GM12878 (cell line): ENCODE measurements around the gene TUBB. TPM values are rescaled to one million over a fixed set of nuclear protein-coding genes. Genes with fewer than 3 reads are reported as not detected.

ENCODE experiments used
- BACH1 ChIP-seq: fragments of 450-650 bp; IDR thresholded peaks from 2 replicates; pipeline ENCODE4 v1.6.1; 2017; ENCODE audit warnings: mild to moderate bottlenecking, borderline replicate concordance
- BMI1 ChIP-seq: fragments of 450-650 bp; IDR thresholded peaks from 2 replicates; pipeline ENCODE4 v1.6.1; 2016; ENCODE audit warnings: mild to moderate bottlenecking, moderate library complexity, borderline replicate concordance
- CREB1 ChIP-seq: IDR thresholded peaks from 2 replicates; pipeline ENCODE4 v1.6.1; 2012; ENCODE audit warnings: low read depth, mild to moderate bottlenecking, inconsistent platforms
- PAX5 ChIP-seq: IDR thresholded peaks from 2 replicates; pipeline ENCODE4 v1.6.1; 2011; ENCODE audit warnings: low read depth, low read length, borderline replicate concordance
- POU2F2 ChIP-seq: IDR thresholded peaks from 3 replicates; pipeline ENCODE4 v1.6.1; 2011; ENCODE audit warnings: low read depth, mild to moderate bottlenecking, low read length, borderline replicate concordance
- STAT1 ChIP-seq: fragments of 450-650 bp; conservative IDR thresholded peaks from 2 replicates; pipeline ENCODE4 v1.6.1; 2014; ENCODE audit warnings: antibody characterized with exemption, mild to moderate bottlenecking
- STAT3 ChIP-seq: IDR thresholded peaks from 2 replicates; pipeline ENCODE4 v1.6.1; 2011; ENCODE audit warnings: low read depth, low read length, improper control_type of control experiment
- TCF7 ChIP-seq: IDR thresholded peaks from 2 replicates; pipeline ENCODE4 v1.6.1; 2014; ENCODE audit warnings: antibody characterized with exemption, borderline replicate concordance
- YBX1 ChIP-seq: fragments of 450-650 bp; IDR thresholded peaks from 2 replicates; pipeline ENCODE4 v1.6.1; 2016; ENCODE audit warnings: antibody characterized with exemption
- polyA plus RNA-seq, 11 experiments: library from polyadenylated mRNA; depleted of rRNA in 4 of 11; unstranded in 6 of 11; stranded (reverse) in 5 of 11; fragments of >200 nt; fragmentation: Nextera tagmentation in 4 of 11; fragmentation: Illumina TruSeq in 1 of 11; extraction: Ambion mirVana in 4 of 11; extraction: Trizol in 1 of 11; gene quantifications; 1 replicate in 1 of 11; 2 replicates in 10 of 11; pipeline versions ENCODE4 v1.2.1 to v1.2.3, GENCODE V29; 2011 to 2016; ENCODE audit warnings: inconsistent platforms in 2 of 11, missing spikeins in 2 of 11, low read depth in 1 of 11
- total RNA-seq, 4 experiments: library from RNA; depleted of rRNA in 3 of 4; stranded (reverse); fragments of >200 nt in 3 of 4; fragmentation: Illumina TruSeq in 1 of 4; extraction: Trizol in 1 of 4; gene quantifications; 2 replicates each; pipeline versions ENCODE4 v1.2.1 to v1.2.3, GENCODE V29; 2013 to 2021
- TF ChIP-seq, protein P1 (sequence below): IDR thresholded peaks from 2 replicates; pipeline ENCODE4 v1.6.1; 2011; ENCODE audit warnings: borderline replicate concordance, low read depth, mild to moderate bottlenecking, moderate library complexity, low read length; ENCODE audit not compliant: insufficient read depth, poor library complexity, severe bottlenecking
- TF ChIP-seq, protein P2 (sequence below): IDR thresholded peaks from 2 replicates; pipeline ENCODE4 v1.6.1; 2011; ENCODE audit warnings: low read depth, low read length, improper control_type of control experiment, borderline replicate concordance

The TUBB gene
- total and polyA plus RNA-seq, 10 of the 15 experiments (the other 5 are each of a cell fraction or from before 2014, with no cell fraction given) = 1,039 to 3,052 (median 1,656) TPM

DNA sequence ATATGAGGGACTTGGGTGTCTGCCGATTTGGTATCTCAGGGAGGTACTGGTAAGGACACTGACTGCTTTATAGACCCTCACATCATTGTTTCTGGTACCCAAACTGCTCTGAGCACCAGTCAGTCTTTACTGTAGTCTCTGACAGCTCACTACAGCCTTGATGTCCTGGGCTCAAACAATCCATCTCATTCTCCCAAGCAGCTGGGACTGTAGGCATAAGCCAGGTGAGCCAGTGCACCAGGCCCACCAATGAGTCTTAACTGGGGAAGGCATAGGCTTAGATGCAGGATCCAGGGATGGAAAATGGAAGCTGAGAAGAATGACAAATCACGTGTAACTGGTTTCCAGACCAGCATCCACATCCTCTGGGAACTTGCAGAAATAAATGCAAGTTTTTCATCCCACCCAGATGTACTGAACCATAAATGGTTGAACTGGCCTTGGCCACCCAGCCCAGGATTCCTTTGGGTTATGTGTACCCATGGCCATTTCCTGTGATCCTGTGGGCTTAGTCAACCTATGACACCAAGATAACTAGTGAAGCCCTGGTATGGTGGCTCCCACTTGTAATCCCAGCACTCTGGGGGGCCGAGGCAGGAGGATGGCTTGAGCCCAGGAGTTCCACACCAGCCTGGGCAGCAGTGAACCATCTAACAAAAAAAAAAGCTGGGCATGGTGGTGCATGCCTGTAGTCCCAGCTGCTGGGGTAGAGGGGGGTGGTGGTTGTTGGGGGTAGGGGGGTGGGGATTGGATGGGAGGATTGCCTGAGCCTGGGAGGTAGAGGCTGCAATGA lies 5.8 kb downstream of the TUBB start (continued):
- TF ChIP-seq, protein P1, sequence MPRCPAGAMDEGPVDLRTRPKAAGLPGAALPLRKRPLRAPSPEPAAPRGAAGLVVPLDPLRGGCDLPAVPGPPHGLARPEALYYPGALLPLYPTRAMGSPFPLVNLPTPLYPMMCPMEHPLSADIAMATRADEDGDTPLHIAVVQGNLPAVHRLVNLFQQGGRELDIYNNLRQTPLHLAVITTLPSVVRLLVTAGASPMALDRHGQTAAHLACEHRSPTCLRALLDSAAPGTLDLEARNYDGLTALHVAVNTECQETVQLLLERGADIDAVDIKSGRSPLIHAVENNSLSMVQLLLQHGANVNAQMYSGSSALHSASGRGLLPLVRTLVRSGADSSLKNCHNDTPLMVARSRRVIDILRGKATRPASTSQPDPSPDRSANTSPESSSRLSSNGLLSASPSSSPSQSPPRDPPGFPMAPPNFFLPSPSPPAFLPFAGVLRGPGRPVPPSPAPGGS = peak; percentile 30
- TF ChIP-seq POU2F2 (0 out of 3 replicates have a peak, but pooled peaks have one; percentile 9), TCF7 (0 out of 2 replicates have a peak, but pooled peaks have one; percentile 11), BACH1 (0 out of 2 replicates have a peak, but pooled peaks have one; percentile 49), BMI1 (0 out of 2 replicates have a peak, but pooled peaks have one; percentile 44), PAX5 (peak; percentile 4; the same call in 1 of the 2 replicates), STAT1 (no peak), YBX1 (no peak), STAT3 (no peak), CREB1 (no peak)
- TF ChIP-seq, protein P2, sequence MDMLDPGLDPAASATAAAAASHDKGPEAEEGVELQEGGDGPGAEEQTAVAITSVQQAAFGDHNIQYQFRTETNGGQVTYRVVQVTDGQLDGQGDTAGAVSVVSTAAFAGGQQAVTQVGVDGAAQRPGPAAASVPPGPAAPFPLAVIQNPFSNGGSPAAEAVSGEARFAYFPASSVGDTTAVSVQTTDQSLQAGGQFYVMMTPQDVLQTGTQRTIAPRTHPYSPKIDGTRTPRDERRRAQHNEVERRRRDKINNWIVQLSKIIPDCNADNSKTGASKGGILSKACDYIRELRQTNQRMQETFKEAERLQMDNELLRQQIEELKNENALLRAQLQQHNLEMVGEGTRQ = no peak
